Lower lobe of right lung (tissue), 2 donors: ENCODE results near the gene RUNX1. TPM values are rescaled to one million over a fixed set of nuclear protein-coding genes. Genes with fewer than 3 reads are reported as not detected.

Experiments
- ATAC-seq, 2 donors: fragments of 200-7000 bp; cut with Tn5 transposase; one replicate each; pipeline ENCODE4 v1.9.1; 2020 to 2022; ENCODE audit warnings: mild to moderate bottlenecking in 2 of 2, moderate library complexity in 2 of 2
- DNase-seq: peaks from one replicate; pipeline ENCODE4 v3.0.0-alpha.2; 2020
- H3K27ac ChIP-seq: fragments of 200-600 bp; one replicate; pipeline ENCODE4 v1.8.0; 2022
- H3K27me3 ChIP-seq: fragments of 200-600 bp; one replicate; pipeline ENCODE4 v1.8.0; 2022; ENCODE audit warnings: low read depth
- H3K36me3 ChIP-seq: fragments of 200-600 bp; one replicate; pipeline ENCODE4 v1.8.0; 2022; ENCODE audit warnings: mild to moderate bottlenecking
- H3K4me1 ChIP-seq: fragments of 200-600 bp; one replicate; pipeline ENCODE4 v1.8.0; 2022
- H3K4me3 ChIP-seq: fragments of 200-600 bp; one replicate; pipeline ENCODE4 v1.8.0; 2022; ENCODE audit warnings: mild to moderate bottlenecking
- H3K9me3 ChIP-seq: fragments of 200-600 bp; one replicate; pipeline ENCODE4 v1.8.0; 2022
- intact Hi-C: fragments of 100-400 bp; cut with DNase I; formaldehyde crosslinking; loops from one replicate; pipeline ENCODE4 v1.11.0; 2022
- total RNA-seq: library from RNA; stranded (reverse); fragmentation: NEBNext Ultra II Directional; extraction: Animal tissue kit (Norgen Biotek cat#: 25700); gene quantifications from one replicate; pipeline ENCODE4 v1.2.1, GENCODE V29; 2021
- TF ChIP-seq, protein P1 (sequence below): fragments of 200-600 bp; IDR thresholded peaks from one replicate; pipeline ENCODE4 v1.8.0; 2022; ENCODE audit warnings: antibody characterized with exemption, mild to moderate bottlenecking
- donor health status: DM: no; HTN: yes; CAD: no; lungs with severe emphysema.

RUNX1 gene
- total RNA-seq, 1 donor from 2014 or later = 110 TPM

DNA sequence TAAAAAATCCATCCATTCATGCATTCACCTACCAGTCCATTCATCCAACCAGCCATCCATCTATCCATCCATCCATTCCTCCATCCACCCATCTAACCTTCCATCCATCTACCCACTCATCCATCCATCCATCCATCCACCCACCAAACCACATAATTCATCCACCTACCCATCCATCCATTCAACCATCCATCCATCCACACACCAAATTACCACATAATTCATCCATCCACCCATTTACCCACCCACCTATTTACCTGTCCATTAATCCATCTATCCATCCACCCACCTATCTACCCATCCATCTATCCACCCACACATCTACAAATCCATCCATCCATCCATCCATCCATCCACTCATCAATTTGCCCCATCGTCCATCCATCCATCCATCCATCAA is 308.9 kb downstream of the RUNX1 start:
- Histone ChIP-seq H3K27me3 (peaks cover 5% of the 10 kb centered on the region), H3K4me1 (peaks cover 6% of the 10 kb centered on the region), H3K4me3 (no peak overlapping the region), H3K36me3 (no peaks in the 10 kb centered on the region), H3K27ac (no peak overlapping the region), H3K9me3 (no peaks in the 10 kb centered on the region)
- intact Hi-C loops = no loop called here
- TF ChIP-seq, protein P1, sequence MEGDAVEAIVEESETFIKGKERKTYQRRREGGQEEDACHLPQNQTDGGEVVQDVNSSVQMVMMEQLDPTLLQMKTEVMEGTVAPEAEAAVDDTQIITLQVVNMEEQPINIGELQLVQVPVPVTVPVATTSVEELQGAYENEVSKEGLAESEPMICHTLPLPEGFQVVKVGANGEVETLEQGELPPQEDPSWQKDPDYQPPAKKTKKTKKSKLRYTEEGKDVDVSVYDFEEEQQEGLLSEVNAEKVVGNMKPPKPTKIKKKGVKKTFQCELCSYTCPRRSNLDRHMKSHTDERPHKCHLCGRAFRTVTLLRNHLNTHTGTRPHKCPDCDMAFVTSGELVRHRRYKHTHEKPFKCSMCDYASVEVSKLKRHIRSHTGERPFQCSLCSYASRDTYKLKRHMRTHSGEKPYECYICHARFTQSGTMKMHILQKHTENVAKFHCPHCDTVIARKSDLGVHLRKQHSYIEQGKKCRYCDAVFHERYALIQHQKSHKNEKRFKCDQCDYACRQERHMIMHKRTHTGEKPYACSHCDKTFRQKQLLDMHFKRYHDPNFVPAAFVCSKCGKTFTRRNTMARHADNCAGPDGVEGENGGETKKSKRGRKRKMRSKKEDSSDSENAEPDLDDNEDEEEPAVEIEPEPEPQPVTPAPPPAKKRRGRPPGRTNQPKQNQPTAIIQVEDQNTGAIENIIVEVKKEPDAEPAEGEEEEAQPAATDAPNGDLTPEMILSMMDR = no peak
- ATAC-seq = no peak
- DNase-seq = no peak
